ENCODE measurements around the gene IGFBP4. TPM values are rescaled to one million over a fixed set of nuclear protein-coding genes. Genes with fewer than 3 reads are reported as not detected.

IGFBP4 gene
- total and polyA plus RNA-seq, 7 donors: 30.3 to 440 (median 242) TPM

- Histone ChIP-seq H3K4me3 (peak overlapping the region in 3 of 4 donors; percentile 70 to 93 (median 89)), H3K9me3 (no peaks in the 10 kb centered on the region), H3K27ac (peak overlapping the region; percentile 93 to 99 (median 95)), H3K27me3 (no peaks in the 10 kb centered on the region), H3K36me3 (peaks cover 1 to 9% (median 3%) of the 10 kb centered on the region in 4 donors), H3K4me1 (peaks cover 0 to 76% (median 71%) of the 10 kb centered on the region in 4 donors)
- TF ChIP-seq POLR2A (IDR thresholded peaks at IDR 0.05): no peak
- no peak for TF ChIP-seq EP300 (IDR thresholded peaks at IDR 0.05)
- no peak for TF ChIP-seq POLR2AphosphoS5 (IDR thresholded peaks at IDR 0.05)
- no peak for TF ChIP-seq CTCF (IDR thresholded peaks at IDR 0.05)
- DNase-seq: no peak
- WGBS, 2 donors: 55 to 62% methylated on average over 4 of the region's 4 CpGs
- intact Hi-C loops (cut with DNase I): no loop called here
Measured at GRCh38 chr17:40447806-40448205, 4.6 kb downstream of the IGFBP4 start.

- TF ChIP-seq POLR2A (IDR thresholded peaks at IDR 0.05) (no peak), POLR2AphosphoS5 (IDR thresholded peaks at IDR 0.05) (peak in 1 of 4 donors; percentile 6)
- 5 to 10% methylated on average over 8 of the region's 8 CpGs for WGBS, 2 donors
- peaks cover 5 to 14% (median 7%) of the 10 kb centered on the region in 4 donors for H3K36me3 ChIP-seq
- intact Hi-C loops (cut with DNase I): no loop called here
- peak; percentile 82 for DNase-seq
- H3K27ac ChIP-seq: peak overlapping the region; percentile 93 to 99 (median 95)
- no peaks in the 10 kb centered on the region for H3K27me3 ChIP-seq
- H3K9me3 ChIP-seq: no peaks in the 10 kb centered on the region
- peak overlapping the region in 3 of 4 donors; percentile 70 to 93 (median 89) for H3K4me3 ChIP-seq
- peaks cover 0 to 79% (median 74%) of the 10 kb centered on the region in 4 donors for H3K4me1 ChIP-seq
Measured at GRCh38 chr17:40448213-40448638, 5.0 kb downstream of the IGFBP4 start.

GRCh38 chr17:40448639-40449261 is 5.5 kb downstream of the IGFBP4 start:
- Histone ChIP-seq H3K4me1 (peaks cover 0 to 84% (median 80%) of the 10 kb centered on the region in 4 donors), H3K27me3 (no peaks in the 10 kb centered on the region), H3K36me3 (peaks cover 11 to 19% (median 12%) of the 10 kb centered on the region in 4 donors), H3K27ac (peak overlapping the region; percentile 93 to 99 (median 95)), H3K4me3 (peak overlapping the region in 3 of 4 donors; percentile 70 to 93 (median 89)), H3K9me3 (no peaks in the 10 kb centered on the region)
- intact Hi-C loops (cut with DNase I): no loop called here
- DNase-seq: no peak
- WGBS, 2 donors: 11 to 48% methylated on average over 7 of the region's 7 CpGs
- no peak for TF ChIP-seq EP300 (IDR thresholded peaks at IDR 0.05)
- peak in 1 of 2 donors; percentile 17 for TF ChIP-seq POLR2A (IDR thresholded peaks at IDR 0.05)
- peak in 3 of 4 donors; percentile 39 to 69 (median 63) for TF ChIP-seq POLR2AphosphoS5 (IDR thresholded peaks at IDR 0.05)
- no peak for TF ChIP-seq CTCF (IDR thresholded peaks at IDR 0.05)

DNA sequence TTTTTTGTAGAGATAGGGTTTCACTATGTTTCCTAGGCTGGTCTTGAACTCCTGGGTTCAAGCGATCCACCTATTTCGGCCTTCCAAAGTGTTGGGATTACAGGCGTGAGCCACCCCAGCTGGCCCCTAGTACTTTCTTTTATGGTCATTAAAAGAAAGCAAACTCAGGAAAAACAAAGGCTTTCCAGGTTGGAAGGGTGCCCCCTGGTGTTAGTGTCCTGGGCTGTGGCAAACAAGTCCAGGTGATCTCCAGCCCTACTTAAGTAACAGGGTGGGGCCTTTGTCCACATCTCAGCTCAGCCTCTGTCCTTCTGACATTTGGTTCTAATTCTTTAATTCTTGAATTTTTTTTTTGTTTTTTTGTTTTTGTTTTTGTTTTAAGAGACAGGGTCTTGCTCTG is 6.9 kb downstream of the IGFBP4 start:
- no peak for DNase-seq
- H3K4me1 ChIP-seq: peaks cover 0 to 98% (median 88%) of the 10 kb centered on the region in 4 donors

More for the DNA sequence above, 6.9 kb downstream of the IGFBP4 start:
- intact Hi-C loops (cut with DNase I): loop anchor here (2.0 kb wide), 1 partner anchor 23 kb away; no protein-coding TSS in a partner anchor
- peaks cover 20 to 33% (median 25%) of the 10 kb centered on the region in 4 donors for H3K36me3 ChIP-seq
- TF ChIP-seq CTCF (IDR thresholded peaks at IDR 0.05) (peak in 3 of 4 experiments; percentile 29 to 48 (median 37)), EP300 (IDR thresholded peaks at IDR 0.05) (no peak), POLR2A (IDR thresholded peaks at IDR 0.05) (no peak)
- peak overlapping the region; percentile 93 to 99 (median 95) for H3K27ac ChIP-seq
- H3K9me3 ChIP-seq: no peaks in the 10 kb centered on the region
- no peak overlapping the region for H3K4me3 ChIP-seq
- 20 to 61% methylated on average over 3 of the region's 3 CpGs for WGBS, 2 donors
- H3K27me3 ChIP-seq: no peaks in the 10 kb centered on the region

Measured in sigmoid colon (tissue), 7 donors.